Measurements from ENCODE around the gene FOXJ3. TPM values are rescaled to one million over a fixed set of nuclear protein-coding genes. Genes with fewer than 3 reads are reported as not detected.

The FOXJ3 gene
- polyA plus RNA-seq, 1 of the 3 experiments (the other 2 are of a cell fraction): 16.0 TPM

- H3K36me3 ChIP-seq (replicated peaks in 1 of 2; ENCODE audit: control insufficient read depth in 1 of 2, insufficient read depth in 2 of 2, low read length in 1 of 2): peaks cover 0 to 2% of the 10 kb centered on the region in 2 experiments
- H3K9me3 ChIP-seq: no peaks in the 10 kb centered on the region
- no peak overlapping the region for H3K4me3 ChIP-seq (ENCODE audit: low read depth in 2 of 2, low read length in 1 of 2)
- DNase-seq: no peak
- H3K27me3 ChIP-seq (ENCODE audit: insufficient read depth): no peaks in the 10 kb centered on the region
- H3K9ac ChIP-seq: no peak overlapping the region
- TF ChIP-seq USF1 (IDR thresholded peaks at IDR 0.05; ENCODE audit: borderline replicate concordance, low read depth): no peak
- no peak for TF ChIP-seq RAD21 (IDR thresholded peaks at IDR 0.05; ENCODE audit: low read length)
- no peak for TF ChIP-seq ZBTB33 (IDR thresholded peaks at IDR 0.05; ENCODE audit: borderline replicate concordance, low read depth)
- TF ChIP-seq TCF12 (IDR thresholded peaks at IDR 0.05): no peak
- TF ChIP-seq ELF1 (IDR thresholded peaks at IDR 0.05): no peak
- no peak for TF ChIP-seq CHD2 (IDR thresholded peaks at IDR 0.05; ENCODE audit: low read length, partially characterized antibody)
- no peak for TF ChIP-seq USF2 (IDR thresholded peaks at IDR 0.05; ENCODE audit: borderline replicate concordance, low read depth, low read length)
- TF ChIP-seq SIN3A (IDR thresholded peaks at IDR 0.05; ENCODE audit: borderline replicate concordance, low read depth, low read length): no peak
- TF ChIP-seq MAX (IDR thresholded peaks at IDR 0.05; ENCODE audit: low read depth): no peak
- no peak for TF ChIP-seq FOXJ3 (CRISPR knock-in tag; IDR thresholded peaks at IDR 0.05)
- H3K79me2 ChIP-seq (ENCODE audit: insufficient read depth): peaks cover 96% of the 10 kb centered on the region
- ChIA-PET POLR2A (no interaction called here), CTCF (interaction anchor here (2.2 kb wide), 1 partner anchor 146 kb away, joined by 7 read pairs; no protein-coding TSS in a partner anchor)
- peaks cover 9 to 39% of the 10 kb centered on the region in 2 experiments; a peak in 2 of 4 replicates for H3K4me1 ChIP-seq (ENCODE audit: control insufficient read depth in 1 of 2, insufficient read depth in 2 of 2, low read depth in 1 of 2, low read length in 1 of 2)
- 91% methylated on average over 6 of the region's 6 CpGs for WGBS (ENCODE audit: low lambda C conversion rate)
- peak overlapping the region in 1 of 2 experiments; percentile 18; a peak in 1 of 4 replicates for H3K27ac ChIP-seq (ENCODE audit: low read depth in 2 of 2, low read length in 1 of 2)
- peaks cover 16% of the 10 kb centered on the region for H3F3A ChIP-seq (replicated peaks; ENCODE audit: insufficient read depth)
- no peaks in the 10 kb centered on the region for H3K9me2 ChIP-seq
- peaks cover 93% of the 10 kb centered on the region for H4K20me1 ChIP-seq (ENCODE audit: insufficient read depth)
- no peak overlapping the region for H2AFZ ChIP-seq (ENCODE audit: low read depth)
- H3K4me2 ChIP-seq: no peak overlapping the region; the same call in 1 of the 2 replicates
Observed at GRCh38 chr1:42319871-42320484, 15.1 kb downstream of the FOXJ3 start.

GRCh38 chr1:42319128-42319851 is 15.7 kb downstream of the FOXJ3 start:
- Histone ChIP-seq H3K27me3 (ENCODE audit: insufficient read depth) (no peaks in the 10 kb centered on the region), H3K4me1 (ENCODE audit: control insufficient read depth in 1 of 2, insufficient read depth in 2 of 2, low read depth in 1 of 2, low read length in 1 of 2) (peaks cover 9 to 43% of the 10 kb centered on the region in 2 experiments; a peak in 3 of 4 replicates), H4K20me1 (ENCODE audit: insufficient read depth) (peaks cover 93% of the 10 kb centered on the region), H3K27ac (ENCODE audit: low read depth in 2 of 2, low read length in 1 of 2) (peak overlapping the region in 1 of 2 experiments; percentile 18; a peak in 1 of 4 replicates), H3F3A (replicated peaks; ENCODE audit: insufficient read depth) (peaks cover 16% of the 10 kb centered on the region), H3K79me2 (ENCODE audit: insufficient read depth) (peaks cover 96% of the 10 kb centered on the region), H3K4me2 (no peak overlapping the region; the same call in 1 of the 2 replicates), H3K9ac (no peak overlapping the region), H2AFZ (ENCODE audit: low read depth) (no peak overlapping the region), H3K4me3 (ENCODE audit: low read depth in 2 of 2, low read length in 1 of 2) (no peak overlapping the region), H3K9me2 (no peaks in the 10 kb centered on the region), H3K36me3 (replicated peaks in 1 of 2; ENCODE audit: control insufficient read depth in 1 of 2, insufficient read depth in 2 of 2, low read length in 1 of 2) (peaks cover 0 to 2% of the 10 kb centered on the region in 2 experiments), H3K9me3 (no peaks in the 10 kb centered on the region)
- no peak for DNase-seq
- CTCF ChIA-PET: interaction anchor here (1.1 to 2.2 kb wide), 2 partner anchors 9 to 146 kb away, joined by 3 to 7 read pairs; no protein-coding TSS in a partner anchor
- 68% methylated on average over 4 of the region's 4 CpGs for WGBS (ENCODE audit: low lambda C conversion rate)
- POLR2A ChIA-PET: no interaction called here
- TF ChIP-seq, protein P1, sequence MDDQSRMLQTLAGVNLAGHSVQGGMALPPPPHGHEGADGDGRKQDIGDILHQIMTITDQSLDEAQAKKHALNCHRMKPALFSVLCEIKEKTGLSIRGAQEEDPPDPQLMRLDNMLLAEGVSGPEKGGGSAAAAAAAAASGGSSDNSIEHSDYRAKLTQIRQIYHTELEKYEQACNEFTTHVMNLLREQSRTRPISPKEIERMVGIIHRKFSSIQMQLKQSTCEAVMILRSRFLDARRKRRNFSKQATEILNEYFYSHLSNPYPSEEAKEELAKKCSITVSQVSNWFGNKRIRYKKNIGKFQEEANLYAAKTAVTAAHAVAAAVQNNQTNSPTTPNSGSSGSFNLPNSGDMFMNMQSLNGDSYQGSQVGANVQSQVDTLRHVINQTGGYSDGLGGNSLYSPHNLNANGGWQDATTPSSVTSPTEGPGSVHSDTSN (IDR thresholded peaks at IDR 0.05): no peak
- TF ChIP-seq MAX (IDR thresholded peaks at IDR 0.05; ENCODE audit: low read depth) (no peak), MEF2A (IDR thresholded peaks at IDR 0.05; ENCODE audit: borderline replicate concordance, low read depth) (no peak), YY1 (IDR thresholded peaks at IDR 0.05; ENCODE audit: low read depth) (no peak), SIN3A (IDR thresholded peaks at IDR 0.05; ENCODE audit: borderline replicate concordance, low read depth, low read length) (no peak), ZBTB33 (IDR thresholded peaks at IDR 0.05; ENCODE audit: borderline replicate concordance, low read depth) (no peak)
